Effector memory CD4-positive, alpha-beta T cell (primary cell): ENCODE measurements around the gene KIDINS220.

ENCODE experiments used
- DNase-seq, 3 donors: peaks; one replicate each; pipeline ENCODE4 v3.0.0-alpha.2; 2020
- H3K27ac ChIP-seq: 2 replicates; pipeline ENCODE4 v1.7.0; 2013; ENCODE audit warnings: mild to moderate bottlenecking, low read length, moderate library complexity; ENCODE audit not compliant: insufficient read depth, poor library complexity, severe bottlenecking
- H3K27me3 ChIP-seq: replicated peaks from 2 replicates; pipeline ENCODE4 v1.7.0; 2013; ENCODE audit warnings: mild to moderate bottlenecking, low read length; ENCODE audit not compliant: insufficient read depth, control insufficient read depth, poor library complexity, severe bottlenecking
- H3K36me3 ChIP-seq: 2 replicates; pipeline ENCODE4 v1.7.0; 2013; ENCODE audit warnings: mild to moderate bottlenecking, low read length, moderate library complexity; ENCODE audit not compliant: control insufficient read depth, insufficient read depth
- H3K4me1 ChIP-seq: 2 replicates; pipeline ENCODE4 v1.7.0; 2013; ENCODE audit warnings: low read length, mild to moderate bottlenecking; ENCODE audit not compliant: control insufficient read depth, insufficient read depth, poor library complexity, severe bottlenecking
- H3K4me3 ChIP-seq: 2 replicates; pipeline ENCODE4 v1.7.0; 2013; ENCODE audit warnings: low read length, low read depth, mild to moderate bottlenecking; ENCODE audit not compliant: insufficient read depth, poor library complexity, severe bottlenecking
- H3K9me3 ChIP-seq: 2 replicates; pipeline ENCODE4 v1.7.0; 2013; ENCODE audit warnings: mild to moderate bottlenecking, low read length, moderate library complexity; ENCODE audit not compliant: control insufficient read depth

Gene KIDINS220

GRCh38 chr2:8870441-8870840 is 33.0 kb upstream of the KIDINS220 start:
- Histone ChIP-seq H3K36me3 (no peaks in the 10 kb centered on the region), H3K4me1 (no peaks in the 10 kb centered on the region), H3K27ac (no peak overlapping the region), H3K27me3 (no peaks in the 10 kb centered on the region), H3K4me3 (no peak overlapping the region), H3K9me3 (no peaks in the 10 kb centered on the region)
- DNase-seq = no peak

- no peaks in the 10 kb centered on the region for H3K36me3 ChIP-seq
Observed at GRCh38 chr2:8867363-8867762, 29.9 kb upstream of the KIDINS220 start.

GRCh38 chr2:8863331-8863953 is 26.0 kb upstream of the KIDINS220 start:
- no peaks in the 10 kb centered on the region for H3K36me3 ChIP-seq
- H3K4me1 ChIP-seq = no peaks in the 10 kb centered on the region
- DNase-seq = no peak
- no peak overlapping the region for H3K4me3 ChIP-seq
- no peaks in the 10 kb centered on the region for H3K9me3 ChIP-seq
- no peaks in the 10 kb centered on the region for H3K27me3 ChIP-seq
- H3K27ac ChIP-seq = no peak overlapping the region

More at GRCh38 chr2:8867363-8867762, 29.9 kb upstream of the KIDINS220 start:
- no peak for DNase-seq
- Histone ChIP-seq H3K4me1 (no peaks in the 10 kb centered on the region), H3K4me3 (no peak overlapping the region), H3K27me3 (no peaks in the 10 kb centered on the region), H3K27ac (no peak overlapping the region), H3K9me3 (no peaks in the 10 kb centered on the region)

GRCh38 chr2:8862230-8862629 is 24.8 kb upstream of the KIDINS220 start:
- Histone ChIP-seq H3K4me3 (no peak overlapping the region), H3K4me1 (no peaks in the 10 kb centered on the region), H3K27ac (no peak overlapping the region), H3K36me3 (no peaks in the 10 kb centered on the region), H3K9me3 (no peaks in the 10 kb centered on the region), H3K27me3 (no peaks in the 10 kb centered on the region)
- DNase-seq = no peak

GRCh38 chr2:8861797-8862196 is 24.4 kb upstream of the KIDINS220 start:
- Histone ChIP-seq H3K27ac (no peak overlapping the region), H3K4me3 (no peak overlapping the region), H3K9me3 (no peaks in the 10 kb centered on the region), H3K4me1 (no peaks in the 10 kb centered on the region), H3K36me3 (no peaks in the 10 kb centered on the region), H3K27me3 (no peaks in the 10 kb centered on the region)
- no peak for DNase-seq

GRCh38 chr2:8860239-8860638 is 22.8 kb upstream of the KIDINS220 start:
- Histone ChIP-seq H3K9me3 (no peaks in the 10 kb centered on the region), H3K4me1 (no peaks in the 10 kb centered on the region), H3K36me3 (no peaks in the 10 kb centered on the region), H3K27me3 (no peaks in the 10 kb centered on the region), H3K4me3 (no peak overlapping the region), H3K27ac (no peak overlapping the region)
- no peak for DNase-seq

GRCh38 chr2:8858910-8859309 is 21.5 kb upstream of the KIDINS220 start:
- Histone ChIP-seq H3K36me3 (no peaks in the 10 kb centered on the region), H3K4me3 (no peak overlapping the region), H3K4me1 (no peaks in the 10 kb centered on the region), H3K27me3 (no peaks in the 10 kb centered on the region), H3K27ac (no peak overlapping the region), H3K9me3 (no peaks in the 10 kb centered on the region)
- DNase-seq = no peak

- no peak overlapping the region for H3K4me3 ChIP-seq
- no peaks in the 10 kb centered on the region for H3K4me1 ChIP-seq
- H3K36me3 ChIP-seq = no peaks in the 10 kb centered on the region
- DNase-seq = no peak
- H3K9me3 ChIP-seq = no peaks in the 10 kb centered on the region
- no peak overlapping the region for H3K27ac ChIP-seq
- H3K27me3 ChIP-seq = no peaks in the 10 kb centered on the region
Observed at GRCh38 chr2:8858264-8858663, 20.9 kb upstream of the KIDINS220 start.

GRCh38 chr2:8857709-8858108 is 20.3 kb upstream of the KIDINS220 start:
- no peaks in the 10 kb centered on the region for H3K36me3 ChIP-seq
- H3K4me3 ChIP-seq = no peak overlapping the region
- H3K27me3 ChIP-seq = no peaks in the 10 kb centered on the region
- no peak for DNase-seq
- H3K27ac ChIP-seq = no peak overlapping the region
- no peaks in the 10 kb centered on the region for H3K9me3 ChIP-seq
- H3K4me1 ChIP-seq = no peaks in the 10 kb centered on the region

- Histone ChIP-seq H3K27ac (no peak overlapping the region), H3K4me3 (no peak overlapping the region), H3K36me3 (no peaks in the 10 kb centered on the region), H3K9me3 (no peaks in the 10 kb centered on the region), H3K4me1 (no peaks in the 10 kb centered on the region), H3K27me3 (no peaks in the 10 kb centered on the region)
- DNase-seq = no peak
Observed at GRCh38 chr2:8856176-8856575, 18.8 kb upstream of the KIDINS220 start.
